ENCODE data around the gene CHRD. TPM values are rescaled to one million over a fixed set of nuclear protein-coding genes. Genes with fewer than 3 reads are reported as not detected.
A peak's percentile ranks its signal among the peaks of the same experiment; 100 is the strongest.

Gene CHRD
- total and polyA plus RNA-seq, 10 of the 15 experiments (the other 5 are each of a cell fraction or from before 2014, with no cell fraction given), result not detected

GRCh38 chr3:184359610-184360009 is 20.2 kb upstream of the CHRD start (continued):
- TF ChIP-seq SP1 (IDR thresholded peaks at IDR 0.05; ENCODE audit: low read depth, low read length) (no peak), RAD51 (IDR thresholded peaks at IDR 0.05) (no peak), POLR2AphosphoS5 (IDR thresholded peaks at IDR 0.05; ENCODE audit: low read length) (no peak), ZNF592 (IDR thresholded peaks at IDR 0.05) (no peak), SPI1 (IDR thresholded peaks at IDR 0.05; ENCODE audit: borderline replicate concordance, insufficient read depth, low read depth, low read length) (no peak), STAT3 (IDR thresholded peaks at IDR 0.05; ENCODE audit: low read depth, low read length) (no peak), TBL1XR1 (IDR thresholded peaks at IDR 0.05; ENCODE audit: low read depth, low read length) (no peak)

DNA sequence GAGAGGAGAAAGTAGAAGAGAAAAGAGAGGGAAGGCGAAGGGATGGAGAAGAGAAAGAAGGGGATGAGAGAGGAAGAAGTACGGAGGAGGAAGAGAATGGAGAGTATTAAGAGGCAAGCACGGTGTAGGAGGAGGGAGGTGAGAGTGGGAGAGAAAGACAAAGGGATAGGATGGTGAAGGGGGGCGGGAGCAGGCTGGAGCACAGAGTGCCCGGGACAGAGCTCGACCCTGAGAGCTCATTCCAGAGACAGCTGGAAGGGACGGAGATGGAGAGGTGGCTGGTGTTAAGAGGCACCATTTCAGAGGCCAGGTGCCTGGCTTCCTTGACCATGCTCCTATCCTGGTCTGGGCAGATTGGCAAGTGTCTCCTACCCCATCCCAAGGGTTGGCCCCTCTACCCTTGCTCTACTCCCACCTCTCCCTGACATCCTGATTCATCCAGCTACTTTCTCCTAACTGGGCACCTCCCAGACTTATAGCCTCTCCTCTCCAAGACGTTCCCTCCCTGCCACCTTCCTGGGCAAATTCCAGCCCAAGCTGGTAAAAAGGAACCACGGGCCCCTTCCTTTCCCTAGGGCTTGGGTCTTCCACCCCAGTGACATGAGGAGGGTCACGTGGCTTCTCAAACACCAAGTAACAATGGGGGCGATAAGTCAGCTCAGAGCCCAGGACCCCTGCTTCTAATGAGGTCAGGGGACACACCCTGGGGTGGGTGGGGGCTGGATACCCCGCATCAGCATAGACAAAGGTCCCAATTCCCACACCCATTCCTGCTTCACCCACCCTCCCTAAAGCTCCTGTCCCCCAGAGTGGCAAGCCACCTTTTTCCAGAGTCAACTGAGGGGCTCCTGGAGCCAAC is 19.6 kb upstream of the CHRD start:
- BruUV-seq (replicated peaks), result no TSS peak
- CTCF ChIA-PET, result interaction anchor here (1.3 to 2.9 kb wide), 3 partner anchors 11 to 154 kb away, joined by 4 to 10 read pairs (median 5); no protein-coding TSS in a partner anchor
- TF ChIP-seq ZNF622 (IDR thresholded peaks at IDR 0.05) (no peak), ZNF217 (IDR thresholded peaks at IDR 0.05) (no peak), RAD21 (IDR thresholded peaks at IDR 0.05; ENCODE audit: insufficient read depth, low read depth, low read length) (no peak), POU2F2 (IDR thresholded peaks at IDR 0.05; ENCODE audit: borderline replicate concordance, low read depth, low read length) (no peak), HCFC1 (IDR thresholded peaks at IDR 0.05; ENCODE audit: low read length) (no peak), PAX8 (IDR thresholded peaks at IDR 0.05) (no peak), ELK1 (IDR thresholded peaks at IDR 0.05; ENCODE audit: low read depth, low read length) (no peak), FOXM1 (IDR thresholded peaks at IDR 0.05; ENCODE audit: low read depth, low read length) (no peak), CEBPB (IDR thresholded peaks at IDR 0.05; ENCODE audit: borderline replicate concordance in 1 of 2, low read depth in 2 of 2, low read length in 2 of 2) (no peak)
- TF ChIP-seq, protein P1, sequence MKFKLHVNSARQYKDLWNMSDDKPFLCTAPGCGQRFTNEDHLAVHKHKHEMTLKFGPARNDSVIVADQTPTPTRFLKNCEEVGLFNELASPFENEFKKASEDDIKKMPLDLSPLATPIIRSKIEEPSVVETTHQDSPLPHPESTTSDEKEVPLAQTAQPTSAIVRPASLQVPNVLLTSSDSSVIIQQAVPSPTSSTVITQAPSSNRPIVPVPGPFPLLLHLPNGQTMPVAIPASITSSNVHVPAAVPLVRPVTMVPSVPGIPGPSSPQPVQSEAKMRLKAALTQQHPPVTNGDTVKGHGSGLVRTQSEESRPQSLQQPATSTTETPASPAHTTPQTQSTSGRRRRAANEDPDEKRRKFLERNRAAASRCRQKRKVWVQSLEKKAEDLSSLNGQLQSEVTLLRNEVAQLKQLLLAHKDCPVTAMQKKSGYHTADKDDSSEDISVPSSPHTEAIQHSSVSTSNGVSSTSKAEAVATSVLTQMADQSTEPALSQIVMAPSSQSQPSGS (IDR thresholded peaks at IDR 0.05; ENCODE audit: low read length), result no peak
- Histone ChIP-seq H2AFZ (ENCODE audit: control insufficient read depth, low read depth, low read length) (no peak overlapping the region), H3K36me3 (ENCODE audit: control insufficient read depth in 2 of 2, insufficient read depth in 2 of 2, low read length in 1 of 2) (no peaks in the 10 kb centered on the region), H3K79me2 (ENCODE audit: control insufficient read depth, insufficient read depth, low read length) (peaks cover 18% of the 10 kb centered on the region), H3K4me2 (ENCODE audit: control insufficient read depth, insufficient read depth) (peak overlapping the region; percentile 93), H3K27me3 (replicated peaks in 1 of 2; ENCODE audit: control insufficient read depth in 2 of 2, insufficient read depth in 2 of 2, low read length in 1 of 2) (no peaks in the 10 kb centered on the region; a peak in 1 of 4 replicates), H3K27ac (ENCODE audit: control insufficient read depth, insufficient read depth) (no peak overlapping the region), H3K9ac (ENCODE audit: control insufficient read depth, insufficient read depth, low read length) (no peak overlapping the region), H3K9me3 (replicated peaks; ENCODE audit: control insufficient read depth, insufficient read depth, low read length) (no peaks in the 10 kb centered on the region), H3K4me3 (peak overlapping the region; percentile 67; the same call in 1 of the 2 replicates), H4K20me1 (ENCODE audit: control insufficient read depth, insufficient read depth) (no peaks in the 10 kb centered on the region), H3K4me1 (ENCODE audit: control insufficient read depth, insufficient read depth, low read length) (peaks cover 10% of the 10 kb centered on the region)
- no peak for ATAC-seq
- no peak for FAIRE-seq
- in situ Hi-C loops (cut with MboI), result no loop called here
- POLR2A ChIA-PET, result interaction anchor here (0.6 kb wide), 1 partner anchor 181 kb away, joined by 4 read pairs; no protein-coding TSS in a partner anchor
- SMC1A ChIA-PET (ENCODE audit: uncharacterized antibody, unreplicated experiment), result no interaction called here
- WGBS (ENCODE audit: insufficient coverage, insufficient replicate concordance, low lambda C conversion rate, missing lambda C conversion rate), result 54% methylated on average over 12 of the region's 12 CpGs
- intact Hi-C loops (cut with micrococcal nuclease; ENCODE audit: unreplicated experiment), result loop anchor here (5.0 kb wide), 1 partner anchor 43 kb away; no protein-coding TSS in a partner anchor
- DNase-seq (ENCODE audit: low read depth, low spot score), result no peak
- RAD21 ChIA-PET (ENCODE audit: unreplicated experiment), result no interaction called here

All from GM12878 (cell line).